HCT116 (cell line): ENCODE data around the gene ANO9. TPM values are rescaled to one million over a fixed set of nuclear protein-coding genes. Genes with fewer than 3 reads are reported as not detected.

Source experiments
- ATAC-seq: fragments of 200-7000 bp; cut with Tn5 transposase; 2 replicates; pipeline ENCODE4 v1.9.1; 2020; ENCODE audit warnings: mild to moderate bottlenecking, moderate library complexity
- BruUV-seq: library from RNA; stranded (reverse); fragments of 400-500 nt; replicated peaks from 2 replicates; lab custom pipeline; 2021; lab: Mats Ljungman, UMichigan
- CTCF ChIA-PET: fragments of 300-600 bp; sonication (Branson Sonifier 250); formaldehyde crosslinking; loops from one replicate; lab custom pipeline; 2021; ENCODE audit warnings: antibody characterized with exemption; lab: Charles Lee
- POLR2A ChIA-PET: fragments of 300-600, 350-600 bp; sonication (Branson Sonifier 250); formaldehyde crosslinking; loops from one replicate; lab custom pipeline; 2021; ENCODE audit warnings: antibody characterized with exemption; lab: Charles Lee
- RAD21 ChIA-PET, 2 experiments: fragments of 300-600 bp; sonication (Branson Sonifier 250); formaldehyde crosslinking; loops; one replicate each; lab custom pipeline; 2023; ENCODE audit warnings: low total read pairs in 2 of 2; ENCODE audit not compliant: uncharacterized antibody in 2 of 2, unreplicated experiment in 2 of 2, low non-redundant PET in 1 of 2; lab: Charles Lee
- DNase-seq: peaks from one replicate; pipeline ENCODE4 v3.0.0-alpha.2; 2010; ENCODE audit warnings: low read depth, low spot score
- H2AFZ ChIP-seq: fragments of 200-600 bp; shearing (Covaris generic), sonication (generic); 2 replicates; pipeline ENCODE4 v1.6.1; 2017; ENCODE audit warnings: low read depth, mixed run types, mixed read lengths, antibody characterized with exemption, low read length; ENCODE audit not compliant: poor library complexity, severe bottlenecking
- H3K27ac ChIP-seq: 2 replicates; pipeline ENCODE4 v1.5.1; 2012; ENCODE audit warnings: low read depth, low read length
- H3K27me3 ChIP-seq: fragments of 200-600 bp; sonication (generic); 2 replicates; pipeline ENCODE4 v1.6.1; 2016; ENCODE audit warnings: mixed run types, low read length, mixed read lengths; ENCODE audit not compliant: insufficient read depth
- H3K36me3 ChIP-seq, 2 experiments: fragments of 200-500 bp in 1 of 2; fragments of 200-600 bp in 1 of 2; sonication (Bioruptor generic) in 1 of 2; sonication (generic) in 1 of 2; 2 replicates each; pipeline versions ENCODE4 v1.5.1 to v1.6.1; 2014 to 2016; ENCODE audit warnings: low read length in 2 of 2, inconsistent platforms in 1 of 2, mixed read lengths in 1 of 2, mixed run types in 1 of 2; ENCODE audit not compliant: insufficient read depth in 2 of 2, control insufficient read depth in 1 of 2
- H3K4me1 ChIP-seq, 2 experiments: fragments of 200-600 bp in 1 of 2; sonication (generic) in 1 of 2; 2 replicates each; pipeline versions ENCODE4 v1.5.1 to v1.6.1; 2012 to 2017; ENCODE audit warnings: low read length in 2 of 2, inconsistent platforms in 1 of 2, mild to moderate bottlenecking in 1 of 2, mixed read lengths in 1 of 2, mixed run types in 1 of 2, moderate library complexity in 1 of 2; ENCODE audit not compliant: insufficient read depth in 2 of 2, control insufficient read depth in 1 of 2
- H3K4me2 ChIP-seq: fragments of 200-600 bp; sonication (generic); 2 replicates; pipeline ENCODE4 v1.6.1; 2017; ENCODE audit warnings: mixed run types, low read length, mixed read lengths
- H3K4me3 ChIP-seq, 2 experiments: fragments of 200-600 bp in 1 of 2; sonication (generic) in 1 of 2; replicated peaks in 1 of 2; 2 replicates each; pipeline ENCODE4 v1.5.1; 2011 to 2016; ENCODE audit warnings: low read length in 2 of 2, control low read depth in 1 of 2, low read depth in 1 of 2, mild to moderate bottlenecking in 1 of 2, mixed read lengths in 1 of 2, mixed run types in 1 of 2
- H3K79me2 ChIP-seq: fragments of 200-600 bp; sonication (generic); 2 replicates; pipeline ENCODE4 v1.6.1; 2017; ENCODE audit warnings: mild to moderate bottlenecking, mixed run types, low read length, moderate library complexity, mixed read lengths; ENCODE audit not compliant: insufficient read depth
- H3K9ac ChIP-seq: fragments of 200-600 bp; sonication (generic); 2 replicates; pipeline ENCODE4 v1.6.1; 2016; ENCODE audit warnings: low read length, mixed read lengths
- H3K9me2 ChIP-seq: fragments of 200-600 bp; sonication (generic), shearing (Covaris generic); 2 replicates; pipeline ENCODE4 v1.6.1; 2017; ENCODE audit warnings: mixed run types, mild to moderate bottlenecking, moderate library complexity; ENCODE audit not compliant: insufficient read depth
- H3K9me3 ChIP-seq, 2 experiments: fragments of 200-500 bp in 1 of 2; fragments of 200-600 bp in 1 of 2; sonication (Bioruptor generic) in 1 of 2; sonication (generic) in 1 of 2; 2 replicates each; pipeline ENCODE4 v1.6.1; 2014 to 2017; ENCODE audit warnings: low read length in 2 of 2, mixed read lengths in 2 of 2, inconsistent platforms in 1 of 2, low read depth in 1 of 2, mild to moderate bottlenecking in 1 of 2, mixed run types in 1 of 2, moderate library complexity in 1 of 2; ENCODE audit not compliant: control insufficient read depth in 1 of 2, insufficient read depth in 1 of 2
- H4K20me1 ChIP-seq: fragments of 200-600 bp; sonication (generic), shearing (Covaris generic); 2 replicates; pipeline ENCODE4 v1.6.1; 2017; ENCODE audit warnings: mixed run types, mild to moderate bottlenecking, moderate library complexity; ENCODE audit not compliant: insufficient read depth
- ATF3 ChIP-seq: IDR thresholded peaks from 2 replicates; pipeline ENCODE4 v1.6.1; 2012
- CEBPB ChIP-seq: IDR thresholded peaks from 2 replicates; pipeline ENCODE4 v1.6.1; 2012; ENCODE audit warnings: low read depth
- ELF1 ChIP-seq: IDR thresholded peaks from 2 replicates; pipeline ENCODE4 v1.6.1; 2012; ENCODE audit warnings: low read depth, borderline replicate concordance
- EZH2phosphoT487 ChIP-seq: fragments of 200-600 bp; IDR thresholded peaks from 2 replicates; pipeline ENCODE4 v1.6.1; 2018; ENCODE audit warnings: antibody characterized with exemption, borderline replicate concordance
- FOSL1 ChIP-seq: IDR thresholded peaks from 2 replicates; pipeline ENCODE4 v1.6.1; 2012; ENCODE audit warnings: low read depth
- JUND ChIP-seq: IDR thresholded peaks from 2 replicates; pipeline ENCODE4 v1.6.1; 2012
- MAX ChIP-seq: IDR thresholded peaks from 2 replicates; pipeline ENCODE4 v1.6.1; 2012
- POLR2A ChIP-seq: IDR thresholded peaks from 2 replicates; pipeline ENCODE4 v1.7.0; 2011; ENCODE audit warnings: borderline replicate concordance; ENCODE audit not compliant: insufficient read depth, insufficient read length; ENCODE audit errors: extremely low read depth
- POLR2AphosphoS5 ChIP-seq: IDR thresholded peaks from 2 replicates; pipeline ENCODE4 v1.6.1; 2011; ENCODE audit warnings: mild to moderate bottlenecking, low read depth, low read length, moderate library complexity
- RAD21 ChIP-seq: IDR thresholded peaks from 2 replicates; pipeline ENCODE4 v1.6.1; 2012; ENCODE audit warnings: low read depth, mild to moderate bottlenecking
- REST ChIP-seq: IDR thresholded peaks from 2 replicates; pipeline ENCODE4 v1.6.1; 2012; ENCODE audit warnings: low read depth
- SIN3A ChIP-seq: IDR thresholded peaks from 2 replicates; pipeline ENCODE4 v1.6.1; 2012; ENCODE audit warnings: low read depth
- SP1 ChIP-seq: IDR thresholded peaks from 2 replicates; pipeline ENCODE4 v1.6.1; 2012; ENCODE audit warnings: low read depth
- TCF7L2 ChIP-seq: IDR thresholded peaks from 2 replicates; pipeline ENCODE4 v1.7.0; 2011; ENCODE audit warnings: borderline replicate concordance, inconsistent platforms; ENCODE audit not compliant: insufficient read depth, insufficient read length; ENCODE audit errors: extremely low read depth
- YY1 ChIP-seq: IDR thresholded peaks from 2 replicates; pipeline ENCODE4 v1.6.1; 2011; ENCODE audit warnings: low read length, low read depth, moderate library complexity, mild to moderate bottlenecking; ENCODE audit not compliant: insufficient replicate concordance; ENCODE audit errors: extremely low read depth
- ZFX ChIP-seq: fragments of 450-650 bp; IDR thresholded peaks from 2 replicates; pipeline ENCODE4 v1.6.1; 2017
- ZNF274 ChIP-seq: fragments of 200-500 bp; sonication (Bioruptor generic); IDR thresholded peaks from 2 replicates; pipeline ENCODE4 v1.6.1; 2014; ENCODE audit warnings: mild to moderate bottlenecking, low read depth, low read length, inconsistent platforms
- intact Hi-C: fragments of 100-400 bp; cut with micrococcal nuclease; formaldehyde crosslinking; loops from 2 replicates; pipeline ENCODE4 v1.10.0; 2022
- total RNA-seq: library from RNA; stranded (reverse); gene quantifications from one replicate; pipeline ENCODE4 v1.2.1, GENCODE V29; 2021; ENCODE audit not compliant: unreplicated experiment
- TF ChIP-seq, protein P1 (sequence below): IDR thresholded peaks from 2 replicates; pipeline ENCODE4 v1.6.1; 2011; ENCODE audit warnings: mild to moderate bottlenecking, low read length, moderate library complexity; ENCODE audit not compliant: insufficient replicate concordance; ENCODE audit errors: extremely low read depth
- TF ChIP-seq, protein P2 (sequence below), 3 experiments: fragments of 200-600 bp in 1 of 3; sonication (generic) in 1 of 3; IDR thresholded peaks in 2 of 3; conservative IDR thresholded peaks in 1 of 3; 2 replicates each; pipeline ENCODE4 v1.5.1; 2012 to 2017; ENCODE audit warnings: low read depth in 2 of 3, low read length in 2 of 3, antibody characterized with exemption in 1 of 3, borderline replicate concordance in 1 of 3, control low read depth in 1 of 3, mild to moderate bottlenecking in 1 of 3, mixed read lengths in 1 of 3, mixed run types in 1 of 3, moderate library complexity in 1 of 3; ENCODE audit not compliant: insufficient read depth in 1 of 3

Gene ANO9
- total RNA-seq, 1 experiment from 2014 or later = 70.3 TPM

DNA sequence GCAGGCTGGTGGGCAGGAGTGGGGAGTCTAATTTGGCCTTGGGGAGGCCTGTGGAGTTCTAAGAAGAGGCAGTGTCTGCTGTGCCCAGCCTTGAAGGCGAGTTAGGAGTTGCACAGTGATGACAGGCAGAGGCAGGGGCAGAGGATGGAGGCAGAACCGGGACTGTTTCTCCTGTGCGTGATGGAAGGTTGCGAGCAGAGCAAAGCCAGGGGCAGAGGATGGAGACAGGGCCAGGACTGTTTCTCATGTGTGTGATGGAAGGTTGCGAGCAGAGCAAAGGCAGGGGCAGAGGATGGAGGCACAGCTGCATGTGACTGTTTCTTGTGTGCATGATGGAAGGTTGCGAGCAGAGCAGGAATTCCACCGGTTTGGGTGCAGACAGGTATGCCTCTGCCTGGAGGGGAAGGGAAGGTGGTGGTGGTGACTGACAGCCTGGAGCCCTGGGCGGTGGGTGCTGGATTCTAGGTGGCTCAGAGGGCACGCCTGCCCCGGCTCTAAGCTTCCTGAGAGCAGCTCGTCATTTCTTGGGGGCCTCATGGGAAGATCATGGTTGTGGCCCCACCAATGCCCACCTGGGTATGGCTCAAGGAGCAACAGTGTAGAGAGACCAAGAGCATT, 63.8 kb downstream of the ANO9 start:
- Histone ChIP-seq H2AFZ (no peak overlapping the region), H4K20me1 (no peaks in the 10 kb centered on the region), H3K4me2 (no peak overlapping the region), H3K4me3 (no peak overlapping the region), H3K27me3 (no peaks in the 10 kb centered on the region), H3K9ac (no peak overlapping the region), H3K4me1 (no peaks in the 10 kb centered on the region; a peak in 1 of 4 replicates), H3K27ac (no peak overlapping the region), H3K36me3 (peaks cover 0 to 15% of the 10 kb centered on the region in 2 experiments; a peak in 1 of 4 replicates), H3K9me3 (no peaks in the 10 kb centered on the region), H3K79me2 (no peaks in the 10 kb centered on the region), H3K9me2 (no peaks in the 10 kb centered on the region)
- CTCF ChIA-PET = no interaction called here
- intact Hi-C loops = no loop called here
- TF ChIP-seq SP1 (no peak), CEBPB (no peak), REST (no peak), ELF1 (no peak), FOSL1 (no peak), MAX (no peak), YY1 (no peak), EZH2phosphoT487 (no peak), POLR2A (no peak), RAD21 (no peak), JUND (no peak), ZFX (no peak), ATF3 (no peak), ZNF274 (no peak), SIN3A (no peak), TCF7L2 (no peak), POLR2AphosphoS5 (no peak)
- TF ChIP-seq, protein P1, sequence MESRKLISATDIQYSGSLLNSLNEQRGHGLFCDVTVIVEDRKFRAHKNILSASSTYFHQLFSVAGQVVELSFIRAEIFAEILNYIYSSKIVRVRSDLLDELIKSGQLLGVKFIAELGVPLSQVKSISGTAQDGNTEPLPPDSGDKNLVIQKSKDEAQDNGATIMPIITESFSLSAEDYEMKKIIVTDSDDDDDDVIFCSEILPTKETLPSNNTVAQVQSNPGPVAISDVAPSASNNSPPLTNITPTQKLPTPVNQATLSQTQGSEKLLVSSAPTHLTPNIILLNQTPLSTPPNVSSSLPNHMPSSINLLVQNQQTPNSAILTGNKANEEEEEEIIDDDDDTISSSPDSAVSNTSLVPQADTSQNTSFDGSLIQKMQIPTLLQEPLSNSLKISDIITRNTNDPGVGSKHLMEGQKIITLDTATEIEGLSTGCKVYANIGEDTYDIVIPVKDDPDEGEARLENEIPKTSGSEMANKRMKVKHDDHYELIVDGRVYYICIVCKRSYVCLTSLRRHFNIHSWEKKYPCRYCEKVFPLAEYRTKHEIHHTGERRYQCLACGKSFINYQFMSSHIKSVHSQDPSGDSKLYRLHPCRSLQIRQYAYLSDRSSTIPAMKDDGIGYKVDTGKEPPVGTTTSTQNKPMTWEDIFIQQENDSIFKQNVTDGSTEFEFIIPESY = no peak
- TF ChIP-seq, protein P2, sequence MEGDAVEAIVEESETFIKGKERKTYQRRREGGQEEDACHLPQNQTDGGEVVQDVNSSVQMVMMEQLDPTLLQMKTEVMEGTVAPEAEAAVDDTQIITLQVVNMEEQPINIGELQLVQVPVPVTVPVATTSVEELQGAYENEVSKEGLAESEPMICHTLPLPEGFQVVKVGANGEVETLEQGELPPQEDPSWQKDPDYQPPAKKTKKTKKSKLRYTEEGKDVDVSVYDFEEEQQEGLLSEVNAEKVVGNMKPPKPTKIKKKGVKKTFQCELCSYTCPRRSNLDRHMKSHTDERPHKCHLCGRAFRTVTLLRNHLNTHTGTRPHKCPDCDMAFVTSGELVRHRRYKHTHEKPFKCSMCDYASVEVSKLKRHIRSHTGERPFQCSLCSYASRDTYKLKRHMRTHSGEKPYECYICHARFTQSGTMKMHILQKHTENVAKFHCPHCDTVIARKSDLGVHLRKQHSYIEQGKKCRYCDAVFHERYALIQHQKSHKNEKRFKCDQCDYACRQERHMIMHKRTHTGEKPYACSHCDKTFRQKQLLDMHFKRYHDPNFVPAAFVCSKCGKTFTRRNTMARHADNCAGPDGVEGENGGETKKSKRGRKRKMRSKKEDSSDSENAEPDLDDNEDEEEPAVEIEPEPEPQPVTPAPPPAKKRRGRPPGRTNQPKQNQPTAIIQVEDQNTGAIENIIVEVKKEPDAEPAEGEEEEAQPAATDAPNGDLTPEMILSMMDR (IDR thresholded peaks at IDR 0.05 in 2 of 3, conservative IDR thresholded peaks at IDR 0.05 in 1 of 3; ENCODE audit: borderline replicate concordance in 1 of 3, insufficient read depth in 1 of 3, low read depth in 2 of 3, low read length in 2 of 3) = no peak
- POLR2A ChIA-PET = no interaction called here
- no peak for DNase-seq
- ATAC-seq = no peak
- no TSS peak for BruUV-seq
- RAD21 ChIA-PET = no interaction called here
